Astrocyte (in vitro differentiated cells and primary cell): ENCODE measurements around the gene CRYBG3.

Experiments used
- CTCF ChIP-seq: IDR thresholded peaks from 2 replicates; pipeline ENCODE4 v1.5.1; 2011; ENCODE audit warnings: low read depth, mild to moderate bottlenecking, inconsistent platforms, low read length, moderate library complexity; ENCODE audit not compliant: insufficient read depth
- EZH2 ChIP-seq: IDR thresholded peaks from 2 replicates; pipeline ENCODE4 v1.6.1; 2012; ENCODE audit warnings: mild to moderate bottlenecking, low read length, inconsistent platforms; ENCODE audit not compliant: insufficient read depth

- TF ChIP-seq CTCF = no peak
- TF ChIP-seq EZH2 = no peak
These were observed 7.4 kb downstream of the CRYBG3 start for GRCh38 chr3:97829198-97829597.
